ENCODE measurements around the gene PVALB. TPM values are rescaled to one million over a fixed set of nuclear protein-coding genes. Genes with fewer than 3 reads are reported as not detected.

The PVALB gene
- polyA plus RNA-seq, 1 of the 3 experiments (the other 2 are of a cell fraction): not detected

- Histone ChIP-seq H3K27me3 (ENCODE audit: insufficient read depth) (peaks cover 11% of the 10 kb centered on the region), H3F3A (replicated peaks; ENCODE audit: insufficient read depth) (no peaks in the 10 kb centered on the region), H3K27ac (ENCODE audit: low read depth in 2 of 2, low read length in 1 of 2) (no peak overlapping the region), H4K20me1 (ENCODE audit: insufficient read depth) (no peaks in the 10 kb centered on the region), H3K4me3 (ENCODE audit: low read depth in 2 of 2, low read length in 1 of 2) (peak overlapping the region in 1 of 2 experiments; percentile 46; a peak in 1 of 4 replicates), H3K4me1 (ENCODE audit: control insufficient read depth in 1 of 2, insufficient read depth in 2 of 2, low read depth in 1 of 2, low read length in 1 of 2) (peaks cover 0 to 9% of the 10 kb centered on the region in 2 experiments; a peak in 1 of 4 replicates), H3K36me3 (replicated peaks in 1 of 2; ENCODE audit: control insufficient read depth in 1 of 2, insufficient read depth in 2 of 2, low read length in 1 of 2) (no peaks in the 10 kb centered on the region), H3K9me2 (no peaks in the 10 kb centered on the region), H3K79me2 (ENCODE audit: insufficient read depth) (no peaks in the 10 kb centered on the region), H2AFZ (ENCODE audit: low read depth) (no peak overlapping the region), H3K4me2 (no peak overlapping the region), H3K9ac (no peak overlapping the region), H3K9me3 (no peaks in the 10 kb centered on the region)
- peak; percentile 70 for DNase-seq
- TF ChIP-seq SMC3 (IDR thresholded peaks at IDR 0.05; ENCODE audit: low read depth, low read length): peak; percentile 33
- no peak for TF ChIP-seq NRF1 (IDR thresholded peaks at IDR 0.05; ENCODE audit: low read depth, low read length)
- peak; percentile 66 for TF ChIP-seq CTCF (IDR thresholded peaks at IDR 0.05)
- no peak for TF ChIP-seq RFX5 (IDR thresholded peaks at IDR 0.05; ENCODE audit: low read length)
- TF ChIP-seq MEF2A (IDR thresholded peaks at IDR 0.05; ENCODE audit: borderline replicate concordance, low read depth): no peak
- peak; percentile 70 for TF ChIP-seq YY1 (IDR thresholded peaks at IDR 0.05; ENCODE audit: low read depth)
- TF ChIP-seq ELF1 (IDR thresholded peaks at IDR 0.05): no peak
- no peak for TF ChIP-seq RXRA (IDR thresholded peaks at IDR 0.05; ENCODE audit: borderline replicate concordance, low read depth)
- peak; percentile 35; the same call in 1 of the 2 replicates for TF ChIP-seq RAD21 (IDR thresholded peaks at IDR 0.05; ENCODE audit: low read length)
- no peak for TF ChIP-seq TCF12 (IDR thresholded peaks at IDR 0.05)
- no peak for TF ChIP-seq REST (IDR thresholded peaks at IDR 0.05; ENCODE audit: low read depth, low read length)
- peak; percentile 17; the same call in 1 of the 2 replicates for TF ChIP-seq GABPA (IDR thresholded peaks at IDR 0.05; ENCODE audit: low read depth)
- 78% methylated on average over 12 of the region's 16 CpGs for WGBS (ENCODE audit: low lambda C conversion rate)
- ChIA-PET CTCF (interaction anchor here (0.6 to 2.8 kb wide), 17 partner anchors 12 to 307 kb away, joined by 3 to 15 read pairs (median 3); no protein-coding TSS in a partner anchor), POLR2A (no interaction called here)
Measured at GRCh38 chr22:36853407-36854099, 36.7 kb upstream of the PVALB start.

All from SK-N-SH (cell line).